ENCODE measurements around the gene CHST8. TPM values are rescaled to one million over a fixed set of nuclear protein-coding genes. Genes with fewer than 3 reads are reported as not detected.
A peak's percentile ranks its signal among the peaks of the same experiment; 100 is the strongest.

The CHST8 gene
- total RNA-seq, 1 experiment from 2014 or later, result 33.5 TPM

DNA sequence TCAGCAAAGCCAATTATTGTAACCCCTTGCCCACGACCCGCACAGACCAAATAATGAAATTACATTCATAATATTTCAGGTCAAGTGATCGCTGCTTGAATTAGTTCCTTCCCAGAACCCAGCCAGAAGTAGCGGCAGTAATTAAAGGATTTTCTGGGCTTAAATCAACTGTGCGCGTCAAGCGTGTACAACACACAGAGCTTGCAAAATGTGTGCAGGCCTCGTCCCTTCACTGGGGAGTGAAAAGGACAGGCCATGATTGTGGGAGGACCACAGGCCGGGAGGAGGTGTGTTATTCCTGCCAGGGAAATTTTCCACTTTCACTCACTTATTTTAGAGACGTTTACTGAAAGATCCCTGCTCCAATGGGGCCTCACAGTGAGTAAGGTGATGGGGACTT, 84.9 kb downstream of the CHST8 start:
- DNase-seq (ENCODE audit: low spot score) (no peak), ATAC-seq (no peak)
- H3K27me3 Mint-ChIP-seq (ENCODE audit: low read depth), result no peaks in the 10 kb centered on the region
- no peak overlapping the region for H3K4me3 Mint-ChIP-seq
- ChIA-PET CTCF (interaction anchor here (3.3 kb wide), 1 partner anchor 276 kb away, joined by 10 read pairs; no protein-coding TSS in a partner anchor), POLR2A (interaction anchor here (0.9 kb wide), 1 partner anchor 9 kb away, joined by 4 read pairs; no protein-coding TSS in a partner anchor)
- no peak for TF ChIP-seq FOXP1 (CRISPR knock-in tag; IDR thresholded peaks at IDR 0.05; ENCODE audit: borderline replicate concordance)
- TF ChIP-seq CDX4 (CRISPR knock-in tag; IDR thresholded peaks at IDR 0.05; ENCODE audit: borderline replicate concordance), result no peak
- no peak for TF ChIP-seq ATF1 (CRISPR knock-in tag; IDR thresholded peaks at IDR 0.05)
- no peak for TF ChIP-seq AFF4 (CRISPR knock-in tag; IDR thresholded peaks at IDR 0.05; ENCODE audit: borderline replicate concordance)
- no peak for TF ChIP-seq ELF4 (CRISPR knock-in tag; IDR thresholded peaks at IDR 0.05; ENCODE audit: low read depth)
- TF ChIP-seq JAZF1 (CRISPR knock-in tag; IDR thresholded peaks at IDR 0.05), result no peak
- TF ChIP-seq GRHL2 (CRISPR knock-in tag; IDR thresholded peaks at IDR 0.05; ENCODE audit: insufficient replicate concordance, severe bottlenecking), result no peak
- no peak for TF ChIP-seq TP53 (CRISPR knock-in tag; IDR thresholded peaks at IDR 0.05)
- TF ChIP-seq NFYB (CRISPR knock-in tag; conservative IDR thresholded peaks at IDR 0.05; ENCODE audit: low read depth), result no peak
- TF ChIP-seq FOXJ3 (CRISPR knock-in tag; IDR thresholded peaks at IDR 0.05; ENCODE audit: borderline replicate concordance), result no peak
- no peak for TF ChIP-seq GABPB1 (CRISPR knock-in tag; IDR thresholded peaks at IDR 0.05)
- no peak for TF ChIP-seq ZNF138 (CRISPR knock-in tag; conservative IDR thresholded peaks at IDR 0.05)
- H3K9me3 Mint-ChIP-seq, result peaks cover 10% of the 10 kb centered on the region
- H3K27ac Mint-ChIP-seq, result peak overlapping the region; percentile 60; the same call in 1 of the 2 replicates
- H3K36me3 Mint-ChIP-seq, result no peaks in the 10 kb centered on the region; the same call in 1 of the 2 replicates
- H3K4me1 Mint-ChIP-seq, result peaks cover 35% of the 10 kb centered on the region

DNA sequence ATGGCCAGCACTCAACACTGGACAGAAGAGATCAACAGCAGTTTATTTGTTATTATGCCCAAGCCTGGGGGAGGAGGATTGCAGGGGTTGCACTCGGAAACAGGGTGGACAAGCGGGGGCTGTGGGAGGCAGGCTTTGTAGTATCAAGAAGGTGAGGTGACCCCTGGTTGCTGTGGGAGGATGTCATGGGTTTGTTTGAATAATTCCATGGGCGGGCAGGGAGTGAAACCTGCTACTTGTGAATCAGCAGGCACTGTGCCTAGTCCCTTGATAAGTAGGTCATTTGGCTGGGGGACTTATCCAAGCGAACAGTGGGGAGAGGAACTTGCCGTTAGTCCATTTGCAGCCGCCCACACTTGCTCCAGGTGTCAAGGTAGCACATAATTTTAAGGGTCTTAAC, 90.5 kb downstream of the CHST8 start:
- no peak for DNase-seq (ENCODE audit: low spot score)
- Mint-ChIP-seq H3K36me3 (peaks cover 4% of the 10 kb centered on the region), H3K9me3 (peaks cover 24% of the 10 kb centered on the region), H3K27me3 (ENCODE audit: low read depth) (no peaks in the 10 kb centered on the region), H3K27ac (no peak overlapping the region; the same call in 1 of the 2 replicates), H3K4me3 (no peak overlapping the region), H3K4me1 (peaks cover 46% of the 10 kb centered on the region)
- no peak for ATAC-seq
- TF ChIP-seq ZNF423 (CRISPR knock-in tag; IDR thresholded peaks at IDR 0.05) (no peak), USF1 (CRISPR knock-in tag; IDR thresholded peaks at IDR 0.05) (no peak), FOXP1 (CRISPR knock-in tag; IDR thresholded peaks at IDR 0.05; ENCODE audit: borderline replicate concordance) (no peak), NFYB (CRISPR knock-in tag; conservative IDR thresholded peaks at IDR 0.05; ENCODE audit: low read depth) (no peak), SMAD3 (CRISPR knock-in tag; IDR thresholded peaks at IDR 0.05; ENCODE audit: borderline replicate concordance) (no peak), ARID4B (CRISPR knock-in tag; IDR thresholded peaks at IDR 0.05; ENCODE audit: borderline replicate concordance) (no peak), E2F5 (CRISPR knock-in tag; IDR thresholded peaks at IDR 0.05) (no peak), ZBTB21 (CRISPR knock-in tag; IDR thresholded peaks at IDR 0.05; ENCODE audit: borderline replicate concordance) (no peak)
- TF ChIP-seq, protein P1, sequence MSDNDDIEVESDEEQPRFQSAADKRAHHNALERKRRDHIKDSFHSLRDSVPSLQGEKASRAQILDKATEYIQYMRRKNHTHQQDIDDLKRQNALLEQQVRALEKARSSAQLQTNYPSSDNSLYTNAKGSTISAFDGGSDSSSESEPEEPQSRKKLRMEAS (CRISPR knock-in tag; IDR thresholded peaks at IDR 0.05), result no peak
- CTCF ChIA-PET, result interaction anchor here (1.5 kb wide), 1 partner anchor 282 kb away, joined by 4 read pairs; no protein-coding TSS in a partner anchor
- POLR2A ChIA-PET, result no interaction called here

Measured in WTC11 (cell line).